Stimulated activated CD4-positive, alpha-beta T cell treated with anti-CD3 and anti-CD28 coated beads, Interleukin-4, amount 100 ng/mL, for 1 hour (primary cell): Measurements from ENCODE around the gene GTPBP6.
"Not testable (repeated sequence)": the region's sequence is repeated elsewhere in the genome, so short reads cannot be mapped to it uniquely, and the experiment has no call there.

Experiments
- DNase-seq: peaks from one replicate; pipeline ENCODE4 v3.0.0-alpha.2; 2020

The GTPBP6 gene

DNA sequence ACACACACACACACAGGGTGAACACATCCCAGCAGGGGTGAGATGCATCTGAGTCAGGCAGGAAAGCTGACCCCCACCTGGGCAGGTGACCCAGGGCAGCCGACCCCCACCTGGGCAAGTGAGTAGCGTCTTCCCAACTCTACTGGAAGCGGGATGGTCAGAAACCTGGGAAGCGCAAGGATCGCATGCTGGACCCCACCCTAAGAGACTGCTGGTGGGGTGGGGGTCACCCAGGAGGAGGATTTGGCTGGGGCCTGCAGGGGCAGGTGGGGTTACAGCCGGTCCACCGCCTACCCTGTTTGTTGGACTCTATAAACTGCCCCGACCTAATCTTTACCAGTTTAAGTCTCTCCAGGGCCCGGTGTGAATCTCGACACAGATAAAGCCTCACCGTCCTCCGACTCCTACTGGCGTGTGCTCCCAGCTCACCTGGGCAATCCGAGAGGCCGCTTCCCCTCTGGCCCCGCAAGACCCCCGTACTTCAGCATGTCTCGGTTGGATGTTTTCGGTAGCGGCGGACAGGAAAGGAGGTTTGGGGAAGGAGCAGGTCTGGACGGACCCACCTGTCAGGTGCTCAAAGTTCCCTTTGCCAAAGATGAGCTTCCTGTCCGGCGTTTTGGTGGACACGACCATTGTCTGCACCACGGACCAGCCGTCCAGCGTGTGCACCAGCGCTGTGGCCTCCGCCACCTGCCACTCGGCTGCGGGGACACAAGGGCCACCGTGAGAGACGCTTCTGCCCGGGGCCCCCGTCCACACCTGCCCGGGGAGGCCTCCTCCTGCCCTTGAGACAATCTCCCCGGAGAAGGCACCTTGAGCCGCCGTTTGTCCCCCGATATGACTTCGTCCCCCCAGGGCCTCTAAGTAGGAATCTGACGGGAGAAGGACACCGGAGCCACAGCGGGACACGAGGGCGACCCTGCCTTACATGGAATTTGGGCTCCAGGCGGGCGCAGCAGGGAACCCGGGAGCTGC lies 2.0 kb downstream of the GTPBP6 start:
- DNase-seq, result no peak

DNA sequence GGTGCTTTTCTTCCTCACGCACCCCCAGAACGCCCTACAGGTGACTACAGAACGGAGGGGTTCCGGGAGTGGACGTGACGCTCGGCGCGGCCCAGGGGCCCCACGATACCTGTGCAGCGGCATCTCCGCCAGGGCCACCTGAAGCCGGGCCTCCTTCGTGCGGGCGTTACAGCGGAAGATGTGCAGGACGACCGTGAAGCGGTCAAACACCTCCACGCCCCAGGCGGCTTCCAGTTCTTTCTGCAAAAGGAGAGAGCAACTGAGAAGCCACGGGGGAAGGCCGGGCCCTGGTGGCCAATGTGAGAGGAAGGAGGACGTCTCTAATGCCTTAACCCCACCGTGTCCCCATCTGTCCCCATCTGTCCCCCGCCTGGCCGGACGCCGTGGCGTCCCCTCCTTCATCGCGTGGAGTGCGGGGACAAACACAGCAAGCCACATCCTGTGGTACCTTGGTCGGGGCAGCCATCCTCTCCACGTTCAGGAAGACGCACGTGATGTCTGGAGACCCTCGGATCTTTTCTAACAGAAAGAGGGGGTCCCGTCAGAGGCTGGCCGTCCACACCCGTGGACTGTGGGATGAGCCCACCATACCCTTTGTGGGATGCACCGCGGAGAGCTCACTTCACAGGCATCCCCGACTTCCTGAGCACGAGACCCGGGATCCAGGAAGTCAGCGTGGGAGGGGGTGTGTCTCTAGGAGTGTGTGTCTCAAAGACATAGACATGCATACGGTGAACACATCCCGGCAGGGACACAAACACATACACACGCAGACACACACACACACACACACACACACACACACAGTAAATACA lies 3.6 kb downstream of the GTPBP6 start:
- DNase-seq, result no peak

DNA sequence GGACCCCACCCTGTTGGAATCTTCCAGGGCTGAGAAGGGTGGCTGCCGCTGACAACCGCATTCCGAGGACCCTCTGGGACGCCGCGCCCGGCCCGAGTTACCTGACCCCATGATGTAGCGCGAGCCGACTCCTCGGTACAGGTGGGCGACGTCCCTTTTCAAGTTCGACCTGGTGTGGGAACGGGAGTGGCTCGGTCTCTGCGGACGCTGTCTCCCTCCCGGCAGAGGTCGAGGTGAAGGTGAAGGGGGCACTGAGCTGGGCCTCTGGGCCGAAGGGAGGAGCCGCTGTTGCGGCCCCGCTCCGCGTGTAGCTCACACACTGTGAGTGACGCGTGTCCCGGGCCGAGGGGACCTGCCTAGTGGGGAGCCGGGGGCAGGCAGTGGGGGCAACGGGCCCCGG lies 4.5 kb downstream of the GTPBP6 start:
- DNase-seq, result no peak

DNA sequence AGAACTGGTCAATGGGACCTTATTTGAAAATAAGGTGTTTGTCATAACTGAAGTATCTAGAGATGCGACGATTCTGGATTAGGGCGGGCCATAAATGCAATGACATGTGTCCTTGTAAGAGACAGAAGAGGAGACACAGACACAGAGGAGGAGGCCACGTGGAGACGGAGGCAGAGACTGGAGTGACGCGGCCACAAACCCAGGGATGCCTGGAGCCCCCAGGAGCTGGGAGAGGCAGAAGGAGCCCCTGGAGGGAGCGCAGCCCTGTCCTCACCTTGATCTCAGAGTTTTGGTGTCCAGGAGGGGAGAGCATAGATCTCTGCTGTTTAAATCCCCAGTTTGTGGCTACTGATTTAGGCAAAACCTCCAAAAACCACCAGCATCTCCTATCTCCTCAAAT lies 5.0 kb downstream of the GTPBP6 start:
- DNase-seq, result no peak

DNA sequence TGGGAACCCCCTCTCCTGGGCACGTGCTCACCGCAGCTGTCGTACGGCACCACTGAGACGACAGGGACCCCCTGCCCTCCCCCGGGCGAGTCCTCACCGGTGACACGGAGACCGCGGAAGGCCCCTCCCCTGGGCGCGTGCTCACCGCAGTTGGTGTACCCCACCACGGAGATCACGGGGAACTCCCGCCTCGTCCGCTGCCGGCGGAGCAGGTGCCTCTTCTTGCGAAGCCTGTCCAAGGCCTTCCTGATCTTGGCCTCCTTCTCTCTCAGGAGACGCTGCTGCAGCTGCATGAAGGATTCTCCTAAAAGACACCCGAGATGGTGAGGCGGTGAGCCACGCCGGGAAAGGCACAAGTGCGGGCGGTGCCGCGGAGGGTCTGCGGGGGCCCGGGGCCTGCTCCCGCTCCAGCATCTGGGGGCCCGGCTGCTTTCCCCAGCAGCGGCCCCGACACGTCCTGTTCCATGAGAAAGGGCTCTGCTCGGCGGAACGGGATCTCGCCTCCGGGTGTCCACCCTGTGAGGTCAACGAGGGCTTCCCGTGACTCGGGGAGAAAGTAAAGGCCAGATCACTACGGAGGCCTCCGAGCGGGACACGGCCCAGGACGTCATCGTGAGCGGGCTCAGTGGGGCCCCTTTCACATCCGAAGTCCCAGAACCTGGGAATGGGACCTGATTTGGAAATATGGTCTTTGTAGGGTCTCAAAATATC lies 5.8 kb downstream of the GTPBP6 start:
- no peak for DNase-seq

DNA sequence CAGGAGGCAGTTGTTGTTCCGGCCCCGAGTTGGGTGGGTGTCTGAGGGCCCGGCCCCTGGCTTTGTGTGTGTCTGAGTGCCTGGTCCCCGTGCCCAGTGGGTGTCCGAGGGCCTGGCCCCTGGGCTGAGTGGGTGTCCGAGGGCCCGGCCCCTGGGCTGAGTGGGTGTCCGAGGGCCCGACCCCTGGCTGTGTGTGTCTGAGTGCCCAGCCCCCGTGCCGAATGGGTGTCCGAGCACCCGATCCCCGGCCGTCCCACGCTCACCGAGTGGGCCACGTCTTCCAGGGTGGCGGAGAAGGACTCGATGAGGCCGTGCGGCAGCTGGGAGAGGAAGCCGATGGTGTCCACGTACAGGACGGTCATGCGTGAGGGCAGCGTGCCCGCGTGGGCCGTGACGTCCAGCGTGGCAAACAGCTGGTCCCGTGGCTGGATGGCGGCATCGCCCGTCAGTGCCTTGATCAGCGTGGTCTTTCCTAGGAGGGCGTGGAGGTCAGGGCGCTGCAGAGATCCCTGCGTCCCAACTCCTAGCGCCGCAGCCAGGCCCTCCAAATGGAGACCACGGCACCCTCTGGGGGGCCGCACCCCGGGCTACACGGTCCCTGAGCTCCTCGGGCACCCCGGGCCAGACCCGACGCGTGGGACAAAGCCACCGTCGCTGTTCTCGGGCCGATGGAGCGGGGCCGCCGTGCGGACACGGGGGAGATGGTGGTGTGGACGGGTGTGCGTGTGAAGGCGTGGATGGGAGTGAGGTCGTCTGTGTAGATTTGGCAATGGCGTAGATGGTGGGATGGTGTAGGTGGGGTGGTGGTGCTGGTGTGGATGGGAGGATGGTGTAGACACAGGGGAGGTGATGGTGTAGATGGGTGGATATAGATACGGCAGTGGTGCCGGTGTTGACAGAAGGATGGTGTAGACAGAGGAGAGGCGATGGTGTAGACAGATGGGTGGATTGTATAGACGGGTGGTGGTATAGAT lies 7.2 kb downstream of the GTPBP6 start:
- no peak for DNase-seq

DNA sequence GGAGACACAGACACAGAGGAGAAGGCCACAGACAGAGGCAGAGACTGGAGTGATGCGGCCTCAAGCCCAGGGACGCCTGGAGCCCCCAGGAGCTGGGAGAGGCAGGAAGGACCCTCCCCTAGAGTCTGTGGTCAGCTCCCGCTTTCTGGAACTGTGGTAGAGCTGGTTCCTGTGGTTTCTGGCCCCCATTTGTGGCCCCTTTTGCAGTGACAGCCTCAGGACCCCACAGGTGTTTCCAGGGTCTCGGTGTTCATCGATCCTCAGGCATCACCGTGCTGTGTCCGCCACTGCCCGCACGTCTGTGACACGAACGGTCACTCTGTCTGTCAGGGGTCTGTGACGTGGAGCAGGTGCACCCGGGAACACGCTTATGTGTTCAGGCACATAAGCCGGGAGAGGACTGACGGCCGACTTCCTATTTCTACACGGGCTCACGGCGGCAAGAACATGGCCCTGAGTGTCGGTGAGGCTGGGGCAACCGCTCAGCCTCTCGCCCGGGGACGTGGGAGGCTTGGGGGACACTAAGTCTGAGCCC lies 7.9 kb downstream of the GTPBP6 start:
- DNase-seq, result no peak

DNA sequence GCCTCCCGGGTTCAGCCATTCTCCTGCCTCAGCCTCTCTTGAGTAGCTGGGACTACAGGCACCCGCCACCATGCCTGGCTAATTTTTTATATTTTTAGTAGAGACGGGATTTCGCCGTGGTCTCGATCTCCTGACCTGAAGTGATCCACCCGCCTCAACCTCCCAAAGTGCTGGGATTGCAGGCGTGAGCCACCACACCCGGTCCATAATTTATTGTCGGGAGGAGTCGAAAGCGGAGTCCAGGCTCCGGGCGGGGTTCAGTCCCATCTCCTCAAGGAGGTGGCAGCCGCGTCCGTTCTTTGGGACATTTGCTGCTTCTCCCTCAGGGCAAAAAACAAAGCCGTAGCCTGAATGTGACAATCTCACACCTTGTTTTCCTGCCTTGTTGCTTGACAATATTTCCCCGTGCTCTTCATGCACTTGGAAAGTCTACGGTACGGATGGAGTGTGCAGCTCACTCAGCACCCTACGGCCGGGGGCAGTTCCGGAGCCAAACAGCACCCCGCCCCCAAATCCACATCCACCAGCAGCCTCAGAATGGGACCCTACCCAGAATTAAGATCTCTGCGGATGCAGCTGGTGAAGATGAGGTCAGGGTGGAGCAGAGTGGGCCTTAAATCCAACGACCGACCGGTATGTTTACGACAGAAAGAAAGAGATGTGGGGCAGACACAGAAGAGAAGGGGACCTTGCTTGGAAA lies 9.6 kb downstream of the GTPBP6 start:
- no peak for DNase-seq

DNA sequence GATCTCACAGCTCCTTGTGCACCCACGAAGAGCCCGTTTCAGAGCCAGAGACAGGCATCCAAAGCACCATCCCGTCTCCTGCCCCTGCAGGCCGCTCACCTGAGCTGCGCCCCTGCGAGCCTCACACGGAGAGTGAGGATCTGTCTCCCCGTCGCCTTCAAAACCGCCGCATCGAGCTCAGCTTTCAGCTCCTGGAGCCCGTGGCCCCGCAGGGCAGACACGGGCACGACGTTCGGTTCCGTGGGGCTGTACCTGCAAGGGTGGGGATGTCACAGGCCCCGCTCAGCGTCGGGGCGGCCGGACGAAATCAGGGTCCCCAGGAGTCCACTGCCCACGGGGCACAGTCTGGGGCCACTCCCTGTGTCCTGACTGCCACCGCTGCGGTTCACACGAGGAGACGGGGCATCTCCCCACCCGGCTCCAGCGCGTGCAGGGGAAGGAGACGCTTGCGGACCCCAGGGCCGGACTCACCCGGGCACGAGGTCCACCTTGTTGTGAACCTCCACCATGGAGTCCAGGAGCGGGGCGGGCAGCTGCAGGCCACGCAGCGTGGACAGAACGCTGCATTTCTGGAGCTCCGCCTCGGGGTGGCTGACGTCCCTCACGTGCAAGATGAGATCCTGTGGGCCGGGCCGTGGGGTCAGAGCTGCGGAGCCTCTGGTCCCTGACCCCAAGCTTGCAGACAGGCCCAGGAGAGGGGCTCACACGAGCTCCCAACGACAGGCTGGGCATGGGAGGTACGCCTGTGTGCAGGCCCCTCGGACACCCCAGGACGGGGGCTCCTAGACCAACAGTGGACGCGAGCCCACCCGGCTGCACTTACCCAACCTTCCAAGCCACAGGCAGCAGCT lies 11.1 kb downstream of the GTPBP6 start:
- DNase-seq, result no peak

DNA sequence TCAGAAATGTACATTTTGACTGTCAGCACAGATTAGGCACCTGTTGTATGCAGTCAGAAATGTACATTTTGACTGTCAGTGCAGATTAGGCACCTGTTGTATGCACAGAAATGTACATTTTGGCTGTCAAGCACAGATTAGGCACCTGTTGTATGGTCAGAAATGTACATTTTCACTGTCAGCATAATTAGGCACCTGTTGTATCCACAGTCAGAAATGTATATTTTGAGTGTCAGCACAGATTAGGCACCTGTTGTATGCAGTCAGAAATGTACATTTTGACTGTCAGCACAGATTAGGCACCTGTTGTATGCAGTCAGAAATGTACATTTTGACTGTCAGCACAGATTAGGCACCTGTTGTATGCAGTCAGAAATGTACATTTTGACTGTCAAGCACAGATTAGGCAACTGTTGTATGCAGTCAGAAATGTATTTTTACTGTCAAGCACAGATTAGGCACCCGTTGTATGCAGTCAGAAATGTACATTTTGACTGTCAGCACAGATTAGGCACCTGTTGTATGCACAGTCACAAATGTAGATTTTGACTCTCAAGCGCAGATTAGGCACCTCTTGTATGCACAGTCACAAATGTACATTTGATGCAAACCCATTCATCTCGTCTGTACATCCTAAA lies 11.9 kb downstream of the GTPBP6 start:
- not testable (repeated sequence) for DNase-seq

DNA sequence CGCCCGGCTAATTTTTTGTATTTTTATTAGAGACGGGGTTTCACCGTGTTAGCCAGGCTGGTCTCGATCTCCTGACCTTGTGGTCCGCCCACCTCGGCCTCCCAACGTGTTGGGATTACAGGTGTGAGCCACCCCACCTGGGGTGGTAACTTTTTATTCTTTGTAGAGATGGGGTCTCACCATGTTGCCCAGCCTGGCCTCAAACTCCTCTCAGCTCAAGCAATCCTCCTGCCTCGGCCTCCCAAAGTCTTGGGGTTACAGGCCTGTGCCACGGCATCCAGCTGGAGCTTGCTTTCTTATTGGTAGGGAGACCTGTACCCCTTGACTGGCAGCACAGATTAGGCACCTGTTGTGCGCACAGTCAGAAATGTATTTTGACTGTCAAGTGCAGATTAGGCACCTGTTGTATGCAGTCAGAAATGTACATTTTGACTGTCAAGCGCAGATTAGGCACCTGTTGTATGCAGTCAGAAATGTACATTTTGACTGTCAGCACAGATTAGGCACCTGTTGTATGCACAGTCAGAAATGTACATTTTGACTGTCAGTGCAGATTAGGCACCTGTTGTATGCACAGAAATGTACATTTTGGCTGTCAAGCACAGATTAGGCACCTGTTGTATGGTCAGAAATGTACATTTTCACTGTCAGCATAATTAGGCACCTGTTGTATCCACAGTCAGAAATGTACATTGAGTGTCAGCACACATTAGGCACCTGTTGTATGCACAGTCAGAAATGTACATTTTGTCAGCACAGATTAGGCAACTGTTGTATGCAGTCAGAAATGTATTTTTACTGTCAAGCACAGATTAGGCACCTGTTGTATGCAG lies 12.6 kb downstream of the GTPBP6 start:
- DNase-seq, result not testable (repeated sequence)

DNA sequence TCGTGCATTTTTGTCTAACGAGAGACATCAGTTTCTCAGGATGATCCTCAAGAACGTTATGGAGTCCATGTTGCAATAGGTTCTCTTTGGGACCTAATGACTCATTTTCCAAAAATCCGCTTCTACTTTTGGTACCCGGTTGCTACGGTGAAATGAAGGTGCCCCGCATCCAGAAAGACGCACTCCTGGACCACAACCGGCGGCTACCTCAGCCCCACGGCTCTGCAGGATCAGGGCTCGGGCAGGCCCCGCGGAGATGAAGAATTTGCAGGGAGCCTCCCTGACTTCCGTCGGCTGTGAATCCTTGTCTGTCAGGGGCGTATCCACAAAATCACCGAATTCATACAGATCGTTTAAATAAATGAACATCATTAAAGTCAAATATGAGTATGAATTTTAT lies 15.6 kb downstream of the GTPBP6 start:
- DNase-seq, result no peak

DNA sequence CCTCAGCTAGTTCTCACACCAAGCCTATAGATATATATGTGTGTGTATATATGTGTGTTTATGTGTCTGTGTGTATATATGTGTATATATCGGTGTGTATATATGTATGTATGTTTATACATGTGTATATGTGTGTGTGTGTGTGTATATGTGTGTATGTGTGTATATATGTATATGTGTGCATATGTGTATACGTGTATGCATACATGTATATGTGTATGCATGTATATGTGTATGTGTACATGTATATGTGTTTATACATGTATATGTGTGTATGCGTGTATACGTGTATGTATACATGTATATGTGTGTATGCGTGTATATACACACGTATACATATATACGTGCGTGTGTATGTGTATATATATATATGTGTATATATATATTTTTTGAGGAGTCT lies 18.3 kb downstream of the GTPBP6 start:
- DNase-seq, result no peak

DNA sequence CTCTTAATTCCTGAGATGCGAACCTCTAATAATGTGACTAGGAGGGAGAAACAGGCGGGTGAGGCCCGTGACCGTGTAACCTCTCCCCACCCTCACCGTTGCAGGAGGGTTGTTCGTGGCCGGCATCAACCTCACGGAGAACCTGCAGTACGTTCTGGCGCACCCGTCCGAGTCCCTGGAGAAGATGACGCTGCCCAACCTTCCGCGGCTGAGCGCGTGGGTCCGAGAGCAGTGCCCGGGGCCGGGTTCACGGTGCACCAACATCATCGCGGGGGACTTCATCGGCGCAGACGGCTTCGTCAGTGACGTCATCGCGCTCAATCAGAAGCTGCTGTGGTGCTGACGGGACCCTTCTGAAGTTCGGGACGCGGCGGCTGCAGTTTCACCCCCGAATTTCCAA lies 19.6 kb downstream of the GTPBP6 start:
- DNase-seq, result no peak

DNA sequence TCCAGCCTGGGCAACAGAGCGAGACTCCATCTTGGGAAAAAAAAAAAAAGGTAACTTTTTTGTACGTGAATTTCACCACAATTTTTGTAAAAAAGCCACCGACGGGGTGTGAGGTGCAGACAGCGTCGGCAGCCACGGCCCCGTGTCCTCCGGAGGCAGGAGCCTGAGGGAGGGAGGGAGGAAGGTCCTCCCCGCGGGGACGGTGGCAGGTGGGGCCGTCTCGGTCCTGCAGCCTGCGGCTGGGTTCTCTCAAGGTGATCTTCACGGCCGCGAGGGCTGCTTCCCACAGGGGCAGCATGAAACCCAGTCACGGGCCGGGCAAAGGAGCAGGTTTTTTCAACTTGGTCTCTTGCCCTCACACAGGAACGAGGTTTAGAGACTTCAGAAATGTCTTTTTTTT lies 23.5 kb downstream of the GTPBP6 start:
- DNase-seq, result no peak

DNA sequence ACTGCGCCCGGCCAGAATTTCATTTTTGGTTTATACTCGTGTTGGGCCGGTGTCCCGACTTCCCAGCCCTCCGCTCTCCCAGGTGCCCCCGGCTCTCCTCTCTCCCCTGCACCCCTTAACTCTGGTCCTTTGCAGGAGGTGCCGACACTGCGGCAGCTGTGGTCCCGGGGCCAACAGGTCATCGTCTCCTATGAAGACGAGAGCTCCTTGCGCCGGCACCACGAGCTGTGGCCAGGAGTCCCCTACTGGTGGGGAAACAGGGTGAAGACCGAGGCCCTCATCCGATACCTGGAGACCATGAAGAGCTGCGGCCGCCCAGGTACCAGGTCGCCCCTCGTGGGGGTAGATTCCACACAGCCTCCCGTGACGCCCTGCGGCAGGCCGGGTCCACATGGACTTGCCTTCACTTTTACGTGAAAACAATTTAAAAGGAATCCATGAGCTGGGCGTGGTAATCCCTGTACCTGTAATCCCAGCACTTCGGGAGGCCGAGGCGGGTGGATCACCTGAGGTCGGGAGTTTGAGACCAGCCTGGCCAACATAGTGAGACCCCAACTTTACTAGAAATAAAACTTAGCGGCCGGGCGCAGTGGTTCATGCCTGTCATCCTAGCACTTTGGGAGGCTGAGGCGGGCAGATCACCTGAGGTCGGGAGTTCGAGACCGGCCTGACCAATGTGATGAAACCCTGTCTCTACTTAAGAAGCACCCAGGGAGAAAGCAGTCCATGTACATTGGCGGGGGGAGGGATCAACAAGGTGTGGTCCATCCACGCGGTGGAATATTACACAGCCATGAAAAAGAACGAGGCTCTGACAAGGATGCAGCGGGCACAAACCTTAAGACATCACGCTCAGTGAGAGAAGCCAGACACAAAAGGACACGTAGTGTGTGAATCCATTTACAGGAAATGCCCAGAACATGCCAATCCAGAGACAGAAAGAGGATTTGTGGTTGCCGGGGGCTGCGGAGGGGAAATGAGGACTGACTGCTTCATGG lies 25.4 kb downstream of the GTPBP6 start:
- DNase-seq, result no peak

DNA sequence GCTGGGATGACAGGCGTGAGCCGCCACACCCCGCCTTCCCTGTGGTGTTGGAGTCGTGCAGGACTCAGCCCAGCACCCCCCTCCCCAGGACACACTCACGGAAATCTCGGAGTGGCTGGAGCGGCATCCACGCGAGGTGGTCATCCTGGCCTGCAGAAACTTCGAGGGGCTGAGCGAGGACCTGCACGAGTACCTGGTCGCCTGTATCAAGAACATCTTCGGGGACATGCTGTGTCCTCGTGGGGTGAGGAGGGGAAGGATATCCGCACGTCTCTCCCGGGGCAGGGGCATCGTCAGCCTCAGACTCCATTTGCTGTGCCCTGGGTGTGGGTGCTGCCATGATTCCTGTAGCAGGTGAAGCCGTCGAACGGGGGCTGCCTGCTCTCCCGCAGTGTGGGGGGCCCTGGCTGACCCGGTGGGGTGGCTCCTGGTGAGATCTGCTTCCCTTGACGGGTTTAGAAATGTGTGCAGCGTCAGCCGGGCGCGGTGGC lies 27.1 kb downstream of the GTPBP6 start:
- no peak for DNase-seq
